WTC11 (cell line): Measurements from ENCODE around the gene FER. TPM values are rescaled to one million over a fixed set of nuclear protein-coding genes. Genes with fewer than 3 reads are reported as not detected.

Experiments used
- CREM ChIP-seq: sonication (generic); formaldehyde crosslinking; IDR thresholded peaks from 2 replicates; pipeline ENCODE4 v1.8.1; 2022; ENCODE audit warnings: mild to moderate bottlenecking, missing genetic modification reagents, moderate library complexity
- FOXK1 ChIP-seq: sonication (generic); formaldehyde crosslinking; IDR thresholded peaks from 2 replicates; pipeline ENCODE4 v1.8.0; 2022; ENCODE audit warnings: mild to moderate bottlenecking, moderate library complexity, missing genetic modification reagents
- HMGA2 ChIP-seq: fragments of 250-450 bp; sonication (Bioruptor Pico); IDR thresholded peaks from 2 replicates; pipeline ENCODE4 v1.4.0; 2021; ENCODE audit warnings: mild to moderate bottlenecking, moderate library complexity
- MXD4 ChIP-seq: fragments of 250-450 bp; sonication (Bioruptor Pico); IDR thresholded peaks from 2 replicates; pipeline ENCODE4 v1.8.0; 2021; ENCODE audit warnings: mild to moderate bottlenecking, moderate library complexity, borderline replicate concordance
- MYBL2 ChIP-seq: sonication (generic); formaldehyde crosslinking; IDR thresholded peaks from 2 replicates; pipeline ENCODE4 v1.8.1; 2023; ENCODE audit warnings: mild to moderate bottlenecking, moderate library complexity, missing genetic modification reagents
- NFE2L1 ChIP-seq: sonication (generic); formaldehyde crosslinking; IDR thresholded peaks from 2 replicates; pipeline ENCODE4 v1.8.1; 2023; ENCODE audit warnings: missing genetic modification reagents
- SMAD4 ChIP-seq: sonication (generic); formaldehyde crosslinking; IDR thresholded peaks from 2 replicates; pipeline ENCODE4 v1.8.0; 2022; ENCODE audit warnings: mild to moderate bottlenecking, missing genetic modification reagents
- TEAD4 ChIP-seq: sonication (generic); formaldehyde crosslinking; IDR thresholded peaks from 2 replicates; pipeline ENCODE4 v1.8.0; 2022; ENCODE audit warnings: mild to moderate bottlenecking, missing genetic modification reagents
- ZNF138 ChIP-seq: sonication (generic); formaldehyde crosslinking; conservative IDR thresholded peaks from 2 replicates; pipeline ENCODE4 v1.8.1; 2022; ENCODE audit warnings: mild to moderate bottlenecking, moderate library complexity, missing genetic modification reagents
- ZNF671 ChIP-seq: fragments of 250-450 bp; sonication (Bioruptor Pico); IDR thresholded peaks from 2 replicates; pipeline ENCODE4 v1.8.0; 2021; ENCODE audit warnings: mild to moderate bottlenecking
- total RNA-seq: library from RNA; stranded (reverse); gene quantifications from 3 replicates; pipeline ENCODE4 v1.2.3, GENCODE V29; 2021
- TF ChIP-seq, protein P1 (sequence below): sonication (generic); formaldehyde crosslinking; conservative IDR thresholded peaks from 2 replicates; pipeline ENCODE4 v1.8.1; 2023; ENCODE audit warnings: mild to moderate bottlenecking, low read depth, missing genetic modification reagents, moderate library complexity
- TF ChIP-seq, protein P2 (sequence below): sonication (generic); formaldehyde crosslinking; IDR thresholded peaks from 2 replicates; pipeline ENCODE4 v1.8.0; 2022; ENCODE audit warnings: mild to moderate bottlenecking, missing genetic modification reagents
- TF ChIP-seq, protein P3 (sequence below): sonication (generic); formaldehyde crosslinking; IDR thresholded peaks from 2 replicates; pipeline ENCODE4 v1.8.1; 2023; ENCODE audit warnings: mild to moderate bottlenecking, missing genetic modification reagents, moderate library complexity
- TF ChIP-seq, protein P4 (sequence below): sonication (generic); formaldehyde crosslinking; IDR thresholded peaks from 2 replicates; pipeline ENCODE4 v1.8.1; 2022; ENCODE audit warnings: mild to moderate bottlenecking, missing genetic modification reagents, moderate library complexity, borderline replicate concordance
- TF ChIP-seq, protein P5 (sequence below): sonication (generic); formaldehyde crosslinking; IDR thresholded peaks from 2 replicates; pipeline ENCODE4 v1.8.0; 2022; ENCODE audit warnings: mild to moderate bottlenecking, missing genetic modification reagents
- TF ChIP-seq, protein P6 (sequence below): sonication (generic); formaldehyde crosslinking; IDR thresholded peaks from 2 replicates; pipeline ENCODE4 v1.8.1; 2022; ENCODE audit warnings: mild to moderate bottlenecking, moderate library complexity, missing genetic modification reagents
- TF ChIP-seq, protein P7 (sequence below): fragments of 250-450 bp; sonication (Bioruptor Pico); IDR thresholded peaks from 2 replicates; pipeline ENCODE4 v1.9.0; 2021; ENCODE audit warnings: mild to moderate bottlenecking
- TF ChIP-seq, protein P8 (sequence below): sonication (generic); formaldehyde crosslinking; conservative IDR thresholded peaks from 2 replicates; pipeline ENCODE4 v1.8.1; 2022; ENCODE audit warnings: mild to moderate bottlenecking, missing genetic modification reagents
- TF ChIP-seq, protein P9 (sequence below): sonication (generic); formaldehyde crosslinking; IDR thresholded peaks from 2 replicates; pipeline ENCODE4 v1.8.1; 2022; ENCODE audit warnings: missing genetic modification reagents, borderline replicate concordance
- TF ChIP-seq, protein P10 (sequence below): fragments of 250-450 bp; sonication (Bioruptor Pico); IDR thresholded peaks from 2 replicates; pipeline ENCODE4 v1.9.0; 2021; ENCODE audit warnings: mild to moderate bottlenecking
- TF ChIP-seq, protein P11 (sequence below): sonication (generic); formaldehyde crosslinking; IDR thresholded peaks from 2 replicates; pipeline ENCODE4 v1.8.0; 2022; ENCODE audit warnings: mild to moderate bottlenecking, missing genetic modification reagents

Gene FER
- total RNA-seq, 1 experiment from 2014 or later, result 13.8 TPM

DNA sequence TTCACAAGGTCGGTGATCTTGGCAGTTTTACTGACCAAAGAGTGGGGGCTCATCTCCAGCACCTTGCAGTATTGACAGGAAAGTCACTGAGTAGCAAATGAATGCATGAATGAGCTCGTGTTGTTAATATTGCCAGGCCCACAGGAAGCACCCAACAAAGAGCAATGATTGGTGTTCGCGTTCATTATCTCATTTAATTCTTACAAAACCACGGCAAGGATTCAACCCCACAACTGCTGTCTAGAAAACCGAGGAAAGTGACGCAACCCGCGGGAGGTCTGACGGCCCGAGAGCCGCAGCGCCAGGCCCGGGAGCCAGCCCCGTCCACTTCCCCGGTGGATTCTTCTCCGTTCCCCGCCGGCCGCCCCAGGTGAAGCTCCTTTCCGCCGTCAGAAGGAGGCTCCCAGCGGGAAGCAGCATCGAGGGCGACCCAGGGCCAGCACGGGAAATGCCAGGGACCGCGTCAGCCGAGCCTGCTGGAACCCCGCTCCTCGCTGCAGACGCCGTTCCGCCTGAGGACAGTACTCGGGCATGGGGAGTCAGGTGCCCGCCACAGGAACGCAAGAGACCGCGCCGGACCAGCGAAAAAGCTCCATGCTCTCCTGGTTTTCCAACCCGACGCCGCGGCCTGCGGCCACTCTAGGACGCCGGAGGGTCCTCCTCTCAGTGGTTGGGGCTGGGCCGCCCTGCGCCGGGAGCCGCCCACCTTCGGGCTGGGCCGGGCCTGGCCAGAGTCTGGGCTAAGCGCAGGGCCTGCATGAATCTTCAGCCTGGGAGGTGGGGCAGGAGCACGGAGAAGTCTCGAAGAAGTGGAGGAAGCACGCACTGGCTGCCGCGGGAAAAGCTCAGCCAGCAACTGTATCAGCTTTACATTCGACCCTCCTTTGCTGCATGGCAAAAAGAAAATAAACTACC, 19.8 kb upstream of the FER start (continued):
- TF ChIP-seq, protein P1, sequence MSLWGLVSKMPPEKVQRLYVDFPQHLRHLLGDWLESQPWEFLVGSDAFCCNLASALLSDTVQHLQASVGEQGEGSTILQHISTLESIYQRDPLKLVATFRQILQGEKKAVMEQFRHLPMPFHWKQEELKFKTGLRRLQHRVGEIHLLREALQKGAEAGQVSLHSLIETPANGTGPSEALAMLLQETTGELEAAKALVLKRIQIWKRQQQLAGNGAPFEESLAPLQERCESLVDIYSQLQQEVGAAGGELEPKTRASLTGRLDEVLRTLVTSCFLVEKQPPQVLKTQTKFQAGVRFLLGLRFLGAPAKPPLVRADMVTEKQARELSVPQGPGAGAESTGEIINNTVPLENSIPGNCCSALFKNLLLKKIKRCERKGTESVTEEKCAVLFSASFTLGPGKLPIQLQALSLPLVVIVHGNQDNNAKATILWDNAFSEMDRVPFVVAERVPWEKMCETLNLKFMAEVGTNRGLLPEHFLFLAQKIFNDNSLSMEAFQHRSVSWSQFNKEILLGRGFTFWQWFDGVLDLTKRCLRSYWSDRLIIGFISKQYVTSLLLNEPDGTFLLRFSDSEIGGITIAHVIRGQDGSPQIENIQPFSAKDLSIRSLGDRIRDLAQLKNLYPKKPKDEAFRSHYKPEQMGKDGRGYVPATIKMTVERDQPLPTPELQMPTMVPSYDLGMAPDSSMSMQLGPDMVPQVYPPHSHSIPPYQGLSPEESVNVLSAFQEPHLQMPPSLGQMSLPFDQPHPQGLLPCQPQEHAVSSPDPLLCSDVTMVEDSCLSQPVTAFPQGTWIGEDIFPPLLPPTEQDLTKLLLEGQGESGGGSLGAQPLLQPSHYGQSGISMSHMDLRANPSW (CRISPR knock-in tag), result 0 out of 2 replicates have a peak, but pooled peaks have one; percentile 53
- TF ChIP-seq, protein P2, sequence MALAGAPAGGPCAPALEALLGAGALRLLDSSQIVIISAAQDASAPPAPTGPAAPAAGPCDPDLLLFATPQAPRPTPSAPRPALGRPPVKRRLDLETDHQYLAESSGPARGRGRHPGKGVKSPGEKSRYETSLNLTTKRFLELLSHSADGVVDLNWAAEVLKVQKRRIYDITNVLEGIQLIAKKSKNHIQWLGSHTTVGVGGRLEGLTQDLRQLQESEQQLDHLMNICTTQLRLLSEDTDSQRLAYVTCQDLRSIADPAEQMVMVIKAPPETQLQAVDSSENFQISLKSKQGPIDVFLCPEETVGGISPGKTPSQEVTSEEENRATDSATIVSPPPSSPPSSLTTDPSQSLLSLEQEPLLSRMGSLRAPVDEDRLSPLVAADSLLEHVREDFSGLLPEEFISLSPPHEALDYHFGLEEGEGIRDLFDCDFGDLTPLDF (CRISPR knock-in tag), result no peak
- TF ChIP-seq HMGA2 (CRISPR knock-in tag), result no peak
- peak; percentile 41; the same call in 1 of the 2 replicates for TF ChIP-seq NFE2L1
- 0 out of 2 replicates have a peak, but pooled peaks have one; percentile 83 for TF ChIP-seq CREM (CRISPR knock-in tag)
- TF ChIP-seq MYBL2 (CRISPR knock-in tag), result peak; percentile 85
- TF ChIP-seq ZNF138 (CRISPR knock-in tag), result peak; percentile 86; the same call in 1 of the 2 replicates
- TF ChIP-seq FOXK1 (CRISPR knock-in tag), result peak; percentile 49; the same call in 1 of the 2 replicates
- TF ChIP-seq ZNF671 (CRISPR knock-in tag), result no peak
- TF ChIP-seq, protein P3, sequence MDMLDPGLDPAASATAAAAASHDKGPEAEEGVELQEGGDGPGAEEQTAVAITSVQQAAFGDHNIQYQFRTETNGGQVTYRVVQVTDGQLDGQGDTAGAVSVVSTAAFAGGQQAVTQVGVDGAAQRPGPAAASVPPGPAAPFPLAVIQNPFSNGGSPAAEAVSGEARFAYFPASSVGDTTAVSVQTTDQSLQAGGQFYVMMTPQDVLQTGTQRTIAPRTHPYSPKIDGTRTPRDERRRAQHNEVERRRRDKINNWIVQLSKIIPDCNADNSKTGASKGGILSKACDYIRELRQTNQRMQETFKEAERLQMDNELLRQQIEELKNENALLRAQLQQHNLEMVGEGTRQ, result peak; percentile 49
- TF ChIP-seq, protein P4, sequence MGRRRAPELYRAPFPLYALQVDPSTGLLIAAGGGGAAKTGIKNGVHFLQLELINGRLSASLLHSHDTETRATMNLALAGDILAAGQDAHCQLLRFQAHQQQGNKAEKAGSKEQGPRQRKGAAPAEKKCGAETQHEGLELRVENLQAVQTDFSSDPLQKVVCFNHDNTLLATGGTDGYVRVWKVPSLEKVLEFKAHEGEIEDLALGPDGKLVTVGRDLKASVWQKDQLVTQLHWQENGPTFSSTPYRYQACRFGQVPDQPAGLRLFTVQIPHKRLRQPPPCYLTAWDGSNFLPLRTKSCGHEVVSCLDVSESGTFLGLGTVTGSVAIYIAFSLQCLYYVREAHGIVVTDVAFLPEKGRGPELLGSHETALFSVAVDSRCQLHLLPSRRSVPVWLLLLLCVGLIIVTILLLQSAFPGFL, result no peak
- TF ChIP-seq, protein P5, sequence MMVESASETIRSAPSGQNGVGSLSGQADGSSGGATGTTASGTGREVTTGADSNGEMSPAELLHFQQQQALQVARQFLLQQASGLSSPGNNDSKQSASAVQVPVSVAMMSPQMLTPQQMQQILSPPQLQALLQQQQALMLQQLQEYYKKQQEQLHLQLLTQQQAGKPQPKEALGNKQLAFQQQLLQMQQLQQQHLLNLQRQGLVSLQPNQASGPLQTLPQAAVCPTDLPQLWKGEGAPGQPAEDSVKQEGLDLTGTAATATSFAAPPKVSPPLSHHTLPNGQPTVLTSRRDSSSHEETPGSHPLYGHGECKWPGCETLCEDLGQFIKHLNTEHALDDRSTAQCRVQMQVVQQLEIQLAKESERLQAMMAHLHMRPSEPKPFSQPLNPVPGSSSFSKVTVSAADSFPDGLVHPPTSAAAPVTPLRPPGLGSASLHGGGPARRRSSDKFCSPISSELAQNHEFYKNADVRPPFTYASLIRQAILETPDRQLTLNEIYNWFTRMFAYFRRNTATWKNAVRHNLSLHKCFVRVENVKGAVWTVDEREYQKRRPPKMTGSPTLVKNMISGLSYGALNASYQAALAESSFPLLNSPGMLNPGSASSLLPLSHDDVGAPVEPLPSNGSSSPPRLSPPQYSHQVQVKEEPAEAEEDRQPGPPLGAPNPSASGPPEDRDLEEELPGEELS (CRISPR knock-in tag), result 0 out of 2 replicates have a peak, but pooled peaks have one; percentile 56
- TF ChIP-seq, protein P6, sequence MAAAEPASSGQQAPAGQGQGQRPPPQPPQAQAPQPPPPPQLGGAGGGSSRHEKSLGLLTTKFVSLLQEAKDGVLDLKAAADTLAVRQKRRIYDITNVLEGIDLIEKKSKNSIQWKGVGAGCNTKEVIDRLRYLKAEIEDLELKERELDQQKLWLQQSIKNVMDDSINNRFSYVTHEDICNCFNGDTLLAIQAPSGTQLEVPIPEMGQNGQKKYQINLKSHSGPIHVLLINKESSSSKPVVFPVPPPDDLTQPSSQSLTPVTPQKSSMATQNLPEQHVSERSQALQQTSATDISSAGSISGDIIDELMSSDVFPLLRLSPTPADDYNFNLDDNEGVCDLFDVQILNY (CRISPR knock-in tag), result peak; percentile 78
- TF ChIP-seq SMAD4 (CRISPR knock-in tag), result no peak
- TF ChIP-seq, protein P7, sequence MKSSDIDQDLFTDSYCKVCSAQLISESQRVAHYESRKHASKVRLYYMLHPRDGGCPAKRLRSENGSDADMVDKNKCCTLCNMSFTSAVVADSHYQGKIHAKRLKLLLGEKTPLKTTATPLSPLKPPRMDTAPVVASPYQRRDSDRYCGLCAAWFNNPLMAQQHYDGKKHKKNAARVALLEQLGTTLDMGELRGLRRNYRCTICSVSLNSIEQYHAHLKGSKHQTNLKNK (CRISPR knock-in tag), result no peak
- TF ChIP-seq, protein P8, sequence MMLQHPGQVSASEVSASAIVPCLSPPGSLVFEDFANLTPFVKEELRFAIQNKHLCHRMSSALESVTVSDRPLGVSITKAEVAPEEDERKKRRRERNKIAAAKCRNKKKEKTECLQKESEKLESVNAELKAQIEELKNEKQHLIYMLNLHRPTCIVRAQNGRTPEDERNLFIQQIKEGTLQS (CRISPR knock-in tag), result 0 out of 2 replicates have a peak, but pooled peaks have one; percentile 31
- peak; percentile 66; the same call in 1 of the 2 replicates for TF ChIP-seq TEAD4
- TF ChIP-seq, protein P9, sequence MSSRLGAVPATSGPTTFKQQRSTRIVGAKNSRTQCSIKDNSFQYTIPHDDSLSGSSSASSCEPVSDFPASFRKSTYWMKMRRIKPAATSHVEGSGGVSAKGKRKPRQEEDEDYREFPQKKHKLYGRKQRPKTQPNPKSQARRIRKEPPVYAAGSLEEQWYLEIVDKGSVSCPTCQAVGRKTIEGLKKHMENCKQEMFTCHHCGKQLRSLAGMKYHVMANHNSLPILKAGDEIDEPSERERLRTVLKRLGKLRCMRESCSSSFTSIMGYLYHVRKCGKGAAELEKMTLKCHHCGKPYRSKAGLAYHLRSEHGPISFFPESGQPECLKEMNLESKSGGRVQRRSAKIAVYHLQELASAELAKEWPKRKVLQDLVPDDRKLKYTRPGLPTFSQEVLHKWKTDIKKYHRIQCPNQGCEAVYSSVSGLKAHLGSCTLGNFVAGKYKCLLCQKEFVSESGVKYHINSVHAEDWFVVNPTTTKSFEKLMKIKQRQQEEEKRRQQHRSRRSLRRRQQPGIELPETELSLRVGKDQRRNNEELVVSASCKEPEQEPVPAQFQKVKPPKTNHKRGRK (CRISPR knock-in tag), result no peak
- TF ChIP-seq, protein P10, sequence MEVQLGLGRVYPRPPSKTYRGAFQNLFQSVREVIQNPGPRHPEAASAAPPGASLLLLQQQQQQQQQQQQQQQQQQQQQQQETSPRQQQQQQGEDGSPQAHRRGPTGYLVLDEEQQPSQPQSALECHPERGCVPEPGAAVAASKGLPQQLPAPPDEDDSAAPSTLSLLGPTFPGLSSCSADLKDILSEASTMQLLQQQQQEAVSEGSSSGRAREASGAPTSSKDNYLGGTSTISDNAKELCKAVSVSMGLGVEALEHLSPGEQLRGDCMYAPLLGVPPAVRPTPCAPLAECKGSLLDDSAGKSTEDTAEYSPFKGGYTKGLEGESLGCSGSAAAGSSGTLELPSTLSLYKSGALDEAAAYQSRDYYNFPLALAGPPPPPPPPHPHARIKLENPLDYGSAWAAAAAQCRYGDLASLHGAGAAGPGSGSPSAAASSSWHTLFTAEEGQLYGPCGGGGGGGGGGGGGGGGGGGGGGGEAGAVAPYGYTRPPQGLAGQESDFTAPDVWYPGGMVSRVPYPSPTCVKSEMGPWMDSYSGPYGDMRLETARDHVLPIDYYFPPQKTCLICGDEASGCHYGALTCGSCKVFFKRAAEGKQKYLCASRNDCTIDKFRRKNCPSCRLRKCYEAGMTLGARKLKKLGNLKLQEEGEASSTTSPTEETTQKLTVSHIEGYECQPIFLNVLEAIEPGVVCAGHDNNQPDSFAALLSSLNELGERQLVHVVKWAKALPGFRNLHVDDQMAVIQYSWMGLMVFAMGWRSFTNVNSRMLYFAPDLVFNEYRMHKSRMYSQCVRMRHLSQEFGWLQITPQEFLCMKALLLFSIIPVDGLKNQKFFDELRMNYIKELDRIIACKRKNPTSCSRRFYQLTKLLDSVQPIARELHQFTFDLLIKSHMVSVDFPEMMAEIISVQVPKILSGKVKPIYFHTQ (CRISPR knock-in tag), result no peak
- TF ChIP-seq, protein P11, sequence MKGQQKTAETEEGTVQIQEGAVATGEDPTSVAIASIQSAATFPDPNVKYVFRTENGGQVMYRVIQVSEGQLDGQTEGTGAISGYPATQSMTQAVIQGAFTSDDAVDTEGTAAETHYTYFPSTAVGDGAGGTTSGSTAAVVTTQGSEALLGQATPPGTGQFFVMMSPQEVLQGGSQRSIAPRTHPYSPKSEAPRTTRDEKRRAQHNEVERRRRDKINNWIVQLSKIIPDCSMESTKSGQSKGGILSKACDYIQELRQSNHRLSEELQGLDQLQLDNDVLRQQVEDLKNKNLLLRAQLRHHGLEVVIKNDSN, result peak; percentile 71; the same call in 1 of the 2 replicates
- TF ChIP-seq MXD4 (CRISPR knock-in tag), result no peak
